ES-I3 (cell line): Measurements from ENCODE around the gene TLX2.

Source experiments
- H3K36me3 ChIP-seq: 2 replicates; pipeline ENCODE4 v1.6.1; 2013; ENCODE audit warnings: mild to moderate bottlenecking, low read length, control low read depth, moderate library complexity; ENCODE audit not compliant: insufficient read depth
- H3K4me1 ChIP-seq: 2 replicates; pipeline ENCODE4 v1.6.1; 2013; ENCODE audit warnings: mild to moderate bottlenecking, control low read depth, low read length; ENCODE audit not compliant: insufficient read depth
- H3K9ac ChIP-seq: 2 replicates; pipeline ENCODE4 v1.6.1; 2013; ENCODE audit warnings: low read depth, mild to moderate bottlenecking, low read length, moderate library complexity
- H3K9me3 ChIP-seq: 2 replicates; pipeline ENCODE4 v1.6.1; 2013; ENCODE audit warnings: mild to moderate bottlenecking, low read length, moderate library complexity; ENCODE audit not compliant: control insufficient read depth, insufficient read depth

TLX2 gene

DNA sequence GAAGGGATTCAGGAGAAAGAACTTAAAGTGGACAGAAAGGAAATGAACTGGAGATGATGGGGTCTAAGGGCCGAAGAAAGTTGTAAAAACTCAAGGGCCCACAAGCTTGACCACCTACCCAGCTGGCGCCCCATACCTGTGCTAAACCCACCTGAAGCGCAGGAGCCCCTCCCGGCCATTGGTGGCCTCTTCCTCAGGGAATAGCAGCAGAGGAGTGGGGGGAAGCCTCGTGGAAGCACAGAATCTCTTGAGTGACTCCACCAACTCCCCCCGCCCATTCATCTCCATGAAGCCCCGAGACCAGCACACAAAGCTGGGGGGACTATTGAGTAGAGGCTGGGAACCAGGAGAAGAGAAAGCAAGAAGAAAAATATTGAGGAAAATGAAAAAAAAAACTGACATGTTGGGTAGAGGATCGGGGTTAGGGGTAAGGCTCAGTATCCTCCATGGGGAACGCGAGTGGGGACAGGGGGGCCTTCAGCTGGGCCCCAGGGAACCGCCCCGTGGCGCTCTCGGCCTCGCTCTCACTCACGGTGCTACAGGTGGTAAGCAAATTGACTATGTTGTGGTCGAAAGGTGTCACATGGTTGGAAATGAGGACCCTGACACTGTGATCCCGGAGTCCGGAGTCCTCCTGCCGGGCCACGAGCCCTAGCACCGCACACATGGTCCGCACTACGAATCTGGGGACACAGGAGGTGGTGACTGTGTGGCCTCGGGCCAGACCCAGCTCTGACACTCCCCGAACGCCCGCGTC is 14.5 kb downstream of the TLX2 start:
- no peaks in the 10 kb centered on the region for H3K9me3 ChIP-seq
- peak overlapping the region; percentile 99 for H3K9ac ChIP-seq
- peaks cover 19% of the 10 kb centered on the region for H3K4me1 ChIP-seq
- H3K36me3 ChIP-seq: peaks cover 10% of the 10 kb centered on the region

DNA sequence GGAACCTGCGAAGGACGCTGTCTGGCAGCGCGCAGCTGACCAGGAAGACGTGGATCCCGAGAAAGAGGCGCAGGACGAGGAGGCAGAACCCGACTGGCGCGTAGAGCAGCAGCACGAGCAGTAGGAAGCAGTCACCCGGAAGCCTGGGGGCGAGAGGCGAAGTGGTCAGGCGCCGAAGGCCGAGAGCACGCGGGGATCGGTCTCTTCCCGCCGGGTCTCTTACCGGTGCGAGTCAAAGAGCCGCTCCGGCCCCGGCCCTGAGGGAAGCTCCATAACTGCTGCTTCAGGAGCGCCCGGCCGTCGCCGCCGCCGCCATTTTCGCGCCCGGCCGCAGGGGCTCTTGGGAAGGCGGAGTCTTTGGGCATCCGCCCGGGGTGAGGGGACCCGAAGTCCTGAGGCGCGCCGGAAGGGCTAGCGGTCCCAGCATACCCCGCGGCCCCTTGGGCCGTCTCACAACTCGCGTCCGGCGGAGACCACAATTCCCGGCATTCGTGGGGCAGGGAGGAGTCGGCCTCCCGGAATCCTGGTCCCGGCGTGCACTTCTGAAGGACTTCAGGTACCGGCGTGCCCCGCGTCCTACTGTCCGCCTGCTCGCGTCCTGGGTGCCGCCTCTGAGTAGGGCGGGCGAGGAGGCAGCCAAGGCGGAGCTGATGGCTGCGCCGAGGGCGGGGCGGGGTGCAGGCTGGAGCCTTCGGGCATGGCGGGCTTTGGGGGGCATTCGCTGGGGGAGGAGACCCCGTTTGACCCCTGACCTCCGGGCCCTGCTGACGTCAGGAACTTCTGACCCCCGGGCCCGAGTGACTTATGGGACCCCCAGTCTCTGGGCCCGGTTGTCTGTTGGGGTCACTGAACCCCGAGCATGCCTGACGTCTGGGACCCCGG is 15.3 kb downstream of the TLX2 start, which contains the start of the genes AUP1 and HTRA2:
Gene AUP1, minus strand, starts transcription at position 350 of the 882 bp plus-strand sequence. Its CDS starts 77 bp downstream, at position 273.
Gene HTRA2, plus strand, starts transcription at position 577 of the 882 bp plus-strand sequence. Its CDS starts 74 bp downstream, at position 651.
- Histone ChIP-seq H3K9ac (peak within 1 kb of the TSS; percentile 99), H3K36me3 (peaks cover 10% of the 10 kb centered on the region), H3K4me1 (peaks cover 19% of the 10 kb centered on the region), H3K9me3 (no peaks in the 10 kb centered on the region)

DNA sequence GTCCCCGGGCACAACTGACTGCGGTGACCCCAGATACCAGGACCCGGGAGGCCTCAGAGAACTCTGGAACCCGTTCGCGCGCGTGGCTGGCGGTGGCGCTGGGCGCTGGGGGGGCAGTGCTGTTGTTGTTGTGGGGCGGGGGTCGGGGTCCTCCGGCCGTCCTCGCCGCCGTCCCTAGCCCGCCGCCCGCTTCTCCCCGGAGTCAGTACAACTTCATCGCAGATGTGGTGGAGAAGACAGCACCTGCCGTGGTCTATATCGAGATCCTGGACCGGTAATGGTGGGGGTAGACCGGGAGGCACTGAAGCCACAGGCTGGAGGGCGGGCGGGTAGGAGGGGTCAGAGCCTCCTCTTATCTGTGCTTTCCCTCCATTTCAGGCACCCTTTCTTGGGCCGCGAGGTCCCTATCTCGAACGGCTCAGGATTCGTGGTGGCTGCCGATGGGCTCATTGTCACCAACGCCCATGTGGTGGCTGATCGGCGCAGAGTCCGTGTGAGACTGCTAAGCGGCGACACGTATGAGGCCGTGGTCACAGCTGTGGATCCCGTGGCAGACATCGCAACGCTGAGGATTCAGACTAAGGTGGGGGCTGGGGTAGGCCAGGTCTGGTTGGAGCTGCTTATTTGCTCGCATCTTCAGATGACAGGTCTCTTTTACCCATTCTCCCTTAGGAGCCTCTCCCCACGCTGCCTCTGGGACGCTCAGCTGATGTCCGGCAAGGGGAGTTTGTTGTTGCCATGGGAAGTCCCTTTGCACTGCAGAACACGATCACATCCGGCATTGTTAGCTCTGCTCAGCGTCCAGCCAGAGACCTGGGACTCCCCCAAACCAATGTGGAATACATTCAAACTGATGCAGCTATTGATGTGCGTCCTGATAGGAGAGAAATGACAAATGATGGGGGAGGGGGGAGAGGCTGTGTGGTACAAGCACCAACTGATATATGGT is 16.3 kb downstream of the TLX2 start:
- H3K9ac ChIP-seq: peak overlapping the region; percentile 99
- H3K9me3 ChIP-seq: no peaks in the 10 kb centered on the region
- peaks cover 18% of the 10 kb centered on the region for H3K4me1 ChIP-seq
- peaks cover 10% of the 10 kb centered on the region for H3K36me3 ChIP-seq

DNA sequence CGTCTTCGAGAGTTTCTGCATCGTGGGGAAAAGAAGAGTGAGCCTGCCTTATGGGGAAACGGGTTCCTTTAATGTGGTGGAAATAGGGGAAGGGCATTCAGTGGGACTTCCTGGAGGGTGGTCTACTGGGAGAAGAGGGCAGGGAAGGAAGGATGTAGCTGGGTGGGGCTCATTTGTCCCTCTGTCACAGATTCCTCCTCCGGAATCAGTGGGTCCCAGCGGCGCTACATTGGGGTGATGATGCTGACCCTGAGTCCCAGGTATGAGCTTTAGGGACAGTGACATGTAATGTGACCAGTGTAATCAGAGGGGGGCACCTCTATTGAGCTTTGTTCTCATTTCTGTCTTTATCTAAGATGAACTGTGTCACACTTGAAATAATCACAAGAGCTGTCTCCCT is 17.4 kb downstream of the TLX2 start:
- Histone ChIP-seq H3K4me1 (peaks cover 12% of the 10 kb centered on the region), H3K36me3 (peaks cover 8% of the 10 kb centered on the region), H3K9ac (no peak overlapping the region), H3K9me3 (no peaks in the 10 kb centered on the region)

DNA sequence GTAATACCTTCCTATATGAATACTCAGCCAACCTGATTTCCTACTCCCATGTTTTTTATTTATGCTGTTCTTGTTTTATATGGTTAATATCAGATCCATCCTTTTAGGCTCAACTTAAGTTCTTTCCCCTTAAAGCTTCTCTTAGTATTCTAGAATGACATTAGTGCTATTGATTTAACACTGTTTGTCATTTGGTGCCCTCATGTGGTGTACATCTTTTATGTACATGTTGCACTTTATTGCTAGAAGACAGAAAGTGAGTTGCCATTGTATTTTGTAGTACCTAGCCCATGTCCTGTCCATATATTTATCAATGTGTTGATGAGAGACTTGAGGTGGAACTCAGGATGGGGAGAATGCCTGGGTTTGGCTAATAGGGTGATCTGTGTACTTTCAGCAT is 18.0 kb downstream of the TLX2 start:
- Histone ChIP-seq H3K9me3 (no peaks in the 10 kb centered on the region), H3K36me3 (peaks cover 5% of the 10 kb centered on the region), H3K9ac (no peak overlapping the region), H3K4me1 (peaks cover 12% of the 10 kb centered on the region)

DNA sequence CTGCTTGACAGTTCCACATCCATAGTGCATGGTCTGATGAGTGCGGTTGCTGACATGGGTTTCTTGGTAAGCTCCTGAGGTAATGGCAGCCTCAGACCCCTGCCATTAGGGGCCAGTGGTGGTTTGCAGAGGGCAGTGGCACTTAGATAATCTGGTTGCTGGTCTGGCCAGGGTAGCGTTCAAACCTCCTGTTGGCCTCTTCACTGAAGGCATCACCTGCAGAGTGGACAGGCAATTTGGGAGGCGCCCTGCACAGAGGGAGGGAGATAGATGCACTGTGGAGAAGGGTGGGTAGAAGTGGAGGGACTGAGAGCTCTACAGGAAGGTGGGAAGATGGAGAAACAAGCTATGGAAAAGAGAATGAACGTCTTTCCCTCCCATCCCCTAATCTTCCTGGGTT is 19.2 kb downstream of the TLX2 start:
- Histone ChIP-seq H3K9ac (no peak overlapping the region), H3K36me3 (no peaks in the 10 kb centered on the region), H3K4me1 (peaks cover 11% of the 10 kb centered on the region), H3K9me3 (no peaks in the 10 kb centered on the region)

DNA sequence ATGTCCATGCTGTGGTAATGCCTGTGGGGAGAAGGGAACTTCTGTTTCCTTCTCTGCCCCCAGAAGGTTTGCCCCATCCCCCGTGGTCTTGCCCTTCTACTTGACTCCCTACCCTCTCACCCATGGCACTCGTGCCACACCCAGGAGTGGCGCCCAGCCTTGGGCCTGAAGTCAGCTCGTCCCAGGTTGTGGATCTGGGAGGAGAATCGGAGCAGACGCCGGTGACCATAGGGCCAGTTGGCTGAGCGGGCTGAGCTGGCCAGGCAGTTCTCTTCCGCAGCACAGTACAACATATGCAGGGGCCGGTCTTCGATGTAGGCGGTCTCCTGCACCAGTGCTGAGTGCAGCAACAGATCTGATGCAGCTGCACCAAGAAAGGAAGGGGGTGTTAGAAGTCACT is 20.2 kb downstream of the TLX2 start:
- Histone ChIP-seq H3K4me1 (peaks cover 7% of the 10 kb centered on the region; the same call in 1 of the 2 replicates), H3K9ac (no peak overlapping the region), H3K9me3 (no peaks in the 10 kb centered on the region), H3K36me3 (no peaks in the 10 kb centered on the region)

DNA sequence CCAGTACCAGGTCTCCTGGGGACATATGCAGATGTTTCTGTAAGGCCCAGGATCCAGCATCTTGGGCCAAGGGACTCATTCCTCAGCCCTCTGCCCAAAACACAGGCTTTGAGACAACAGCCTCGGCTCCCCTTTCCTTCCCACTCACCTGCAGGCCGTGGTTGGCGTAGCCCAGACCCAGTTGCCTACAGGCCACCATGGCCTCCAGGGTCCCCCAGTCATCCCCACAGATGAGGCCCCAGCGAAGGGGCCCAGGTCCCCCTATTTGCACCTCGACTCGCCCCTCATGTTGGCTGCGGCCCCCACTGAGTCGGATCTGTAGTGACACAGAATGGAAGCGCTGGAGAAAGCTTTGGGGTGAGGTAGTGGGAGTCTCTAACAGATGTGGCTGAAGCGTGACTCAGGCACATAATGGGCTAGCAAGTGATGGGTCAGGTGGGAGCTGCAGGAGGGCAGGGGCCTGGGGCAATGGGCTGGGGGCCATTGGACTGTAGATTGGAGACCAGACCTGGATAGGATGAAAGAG is 21.3 kb downstream of the TLX2 start:
- Histone ChIP-seq H3K36me3 (no peaks in the 10 kb centered on the region), H3K4me1 (peaks cover 7% of the 10 kb centered on the region; the same call in 1 of the 2 replicates), H3K9ac (no peak overlapping the region), H3K9me3 (no peaks in the 10 kb centered on the region)

DNA sequence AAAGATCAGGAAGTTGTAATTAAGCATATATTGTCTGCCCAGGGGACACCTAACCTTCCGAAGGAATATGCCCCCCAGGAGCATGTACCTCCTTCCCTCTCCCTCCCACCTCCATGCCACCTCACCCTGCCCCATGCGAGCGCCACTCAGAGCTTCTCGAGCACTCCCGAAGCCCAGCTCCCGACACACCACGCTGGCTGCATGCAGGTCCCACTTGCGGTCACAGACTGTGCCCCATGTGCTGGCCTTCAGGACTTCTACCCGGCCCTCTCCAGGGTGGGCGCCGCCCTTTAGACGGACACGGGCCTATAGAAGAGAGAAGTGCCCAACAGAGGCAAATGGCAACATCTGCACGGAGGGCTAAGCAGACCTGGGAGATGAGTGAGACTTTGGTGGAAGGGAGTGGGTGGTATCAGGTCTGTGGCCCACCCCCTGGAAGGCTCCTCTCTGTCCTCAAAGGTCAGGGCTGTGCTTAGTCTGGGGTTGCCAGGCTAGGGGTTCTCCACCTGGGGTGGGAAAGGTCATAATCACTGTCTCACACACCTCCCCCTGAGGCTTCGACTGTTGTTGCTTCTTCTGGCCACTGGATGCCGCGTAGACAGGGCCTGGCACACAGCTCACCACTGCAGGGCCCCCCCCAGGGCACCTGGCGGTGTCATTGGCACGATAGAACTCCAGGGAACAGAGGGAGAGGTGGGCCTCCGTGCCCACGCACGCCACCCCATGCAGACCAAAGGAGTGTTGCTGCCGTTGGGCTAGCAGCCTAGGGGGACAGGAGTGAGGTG is 22.1 kb downstream of the TLX2 start:
- H3K36me3 ChIP-seq: no peaks in the 10 kb centered on the region
- no peaks in the 10 kb centered on the region for H3K9me3 ChIP-seq
- peaks cover 4% of the 10 kb centered on the region; the same call in 1 of the 2 replicates for H3K4me1 ChIP-seq
- no peak overlapping the region for H3K9ac ChIP-seq

DNA sequence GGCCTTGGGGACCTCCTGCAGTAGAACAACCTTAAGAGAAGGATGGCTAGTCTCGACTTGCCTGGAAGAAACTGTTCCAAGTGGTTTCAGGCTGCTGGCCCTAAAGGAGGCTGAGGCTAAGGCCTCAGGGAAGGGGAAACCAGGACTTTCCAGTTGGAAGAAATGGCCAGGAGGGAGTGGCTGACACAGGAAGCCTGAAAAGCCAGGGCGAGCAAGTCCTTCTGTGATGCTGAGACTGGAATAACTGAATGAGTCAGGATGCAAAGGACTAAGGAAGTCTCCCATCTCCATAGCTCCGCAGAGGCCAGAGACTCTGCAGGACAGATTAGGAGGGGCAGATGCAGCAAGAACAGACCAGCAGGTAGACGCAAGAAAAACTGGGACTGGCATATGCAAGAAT is 22.9 kb downstream of the TLX2 start:
- Histone ChIP-seq H3K4me1 (peaks cover 4% of the 10 kb centered on the region; the same call in 1 of the 2 replicates), H3K9ac (no peak overlapping the region), H3K36me3 (no peaks in the 10 kb centered on the region), H3K9me3 (no peaks in the 10 kb centered on the region)

DNA sequence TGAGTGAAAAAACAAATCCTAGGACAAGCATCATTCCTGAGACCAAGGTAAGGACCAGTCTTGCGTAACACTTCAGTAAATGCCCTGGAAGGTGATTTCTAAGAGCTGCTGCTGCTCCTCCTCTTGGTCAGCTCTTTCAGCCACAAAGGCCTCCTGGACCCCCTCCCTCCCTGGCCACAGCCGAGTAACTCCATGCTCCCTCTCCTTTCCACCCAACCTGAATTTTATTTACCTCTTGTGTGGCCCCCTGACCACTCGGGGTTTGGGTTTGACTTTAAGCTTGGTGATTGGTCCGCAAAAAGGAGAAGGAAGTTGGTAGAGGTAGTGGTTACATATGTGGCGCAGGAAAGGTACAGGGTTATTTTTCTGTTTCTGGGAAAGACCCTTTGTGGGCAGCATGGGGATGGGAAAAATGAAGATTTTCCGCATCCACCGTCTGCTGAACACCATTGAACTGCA is 24.7 kb downstream of the TLX2 start:
- Histone ChIP-seq H3K36me3 (no peaks in the 10 kb centered on the region), H3K4me1 (peaks cover 4% of the 10 kb centered on the region; the same call in 1 of the 2 replicates), H3K9me3 (no peaks in the 10 kb centered on the region), H3K9ac (no peak overlapping the region)

DNA sequence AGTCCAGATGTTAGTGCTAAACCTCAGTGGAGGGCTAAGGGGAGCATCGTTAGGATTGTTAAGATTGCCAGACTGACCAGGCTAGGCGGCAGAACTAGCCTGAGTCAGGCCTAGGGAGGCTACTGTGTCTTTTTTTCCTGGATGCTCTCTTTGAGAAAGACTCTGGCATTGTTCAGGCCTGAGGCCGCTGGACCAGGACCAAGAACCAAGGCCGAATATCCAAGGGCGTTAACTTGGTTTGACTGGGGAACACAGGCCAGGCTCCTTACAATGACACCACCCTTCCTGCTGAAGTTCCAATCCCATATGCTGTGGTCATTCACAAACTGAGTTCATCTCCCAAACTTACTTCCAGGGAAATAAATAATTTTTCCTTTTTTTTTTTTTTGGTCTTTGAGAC is 26.0 kb downstream of the TLX2 start:
- H3K9ac ChIP-seq: no peak overlapping the region
- H3K4me1 ChIP-seq: peaks cover 4% of the 10 kb centered on the region; the same call in 1 of the 2 replicates
- H3K9me3 ChIP-seq: no peaks in the 10 kb centered on the region
- H3K36me3 ChIP-seq: no peaks in the 10 kb centered on the region

DNA sequence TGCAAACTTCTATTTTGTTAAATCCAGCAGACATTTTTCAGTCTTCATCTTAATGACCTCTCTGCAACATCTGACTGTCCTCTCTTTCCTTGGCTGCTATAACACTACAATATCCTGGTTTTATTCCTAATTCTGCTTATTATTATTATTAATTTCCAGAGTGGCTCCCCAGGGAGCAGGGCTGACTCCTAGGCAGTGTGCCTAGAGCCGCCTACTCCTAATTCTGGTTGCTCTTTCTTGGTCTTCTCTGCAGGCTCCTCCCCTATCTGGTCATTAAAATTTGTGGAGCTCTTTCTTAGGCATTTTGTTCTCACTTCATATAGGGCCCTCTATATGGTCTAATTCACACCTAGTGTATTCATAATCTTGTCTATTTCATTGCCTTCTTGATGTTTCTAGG is 28.7 kb downstream of the TLX2 start:
- no peaks in the 10 kb centered on the region for H3K9me3 ChIP-seq

More for the DNA sequence above, 28.7 kb downstream of the TLX2 start:
- H3K9ac ChIP-seq: no peak overlapping the region
- H3K36me3 ChIP-seq: no peaks in the 10 kb centered on the region
- no peaks in the 10 kb centered on the region for H3K4me1 ChIP-seq
